SU-DHL-6 (cell line): ENCODE results near the gene TMOD2.

Experiments used
- H2AFZ ChIP-seq: fragments of 200-600 bp; sonication (generic); 2 replicates; pipeline ENCODE4 v1.6.1; 2014; ENCODE audit warnings: low read depth, mild to moderate bottlenecking, moderate library complexity, mixed read lengths, antibody characterized with exemption, low read length; ENCODE audit not compliant: severe bottlenecking
- H3F3A ChIP-seq: fragments of 200-600 bp; shearing (Covaris generic); 2 replicates; pipeline ENCODE4 v1.6.0; 2016; ENCODE audit warnings: antibody characterized with exemption, mild to moderate bottlenecking; ENCODE audit not compliant: insufficient read depth
- H3K27ac ChIP-seq: fragments of 200-600 bp; sonication (generic); 2 replicates; pipeline ENCODE4 v1.5.1; 2016; ENCODE audit warnings: low read depth, mild to moderate bottlenecking, low read length, moderate library complexity, mixed read lengths
- H3K27me3 ChIP-seq: fragments of 200-600 bp; sonication (generic), shearing (Covaris generic); 2 replicates; pipeline ENCODE4 v1.6.0; 2014; ENCODE audit warnings: mild to moderate bottlenecking, low read length
- H3K36me3 ChIP-seq: fragments of 200-600 bp; sonication (generic); 2 replicates; pipeline ENCODE4 v1.6.1; 2014; ENCODE audit warnings: mild to moderate bottlenecking, low read length, mixed read lengths
- H3K4me2 ChIP-seq: fragments of 300-600, 200-600 bp; shearing (Covaris generic), sonication (generic); 2 replicates; pipeline ENCODE4 v1.6.0; 2014; ENCODE audit warnings: low read length, low read depth, mild to moderate bottlenecking; ENCODE audit not compliant: poor library complexity, severe bottlenecking
- H3K4me3 ChIP-seq: fragments of 200-600 bp; sonication (generic); 2 replicates; pipeline ENCODE4 v1.5.1; 2014; ENCODE audit warnings: antibody characterized with exemption, low read length, mild to moderate bottlenecking, mixed read lengths; ENCODE audit not compliant: insufficient read depth, poor library complexity, severe bottlenecking
- H3K79me2 ChIP-seq: fragments of 200-600 bp; sonication (generic); 2 replicates; pipeline ENCODE4 v1.6.1; 2014; ENCODE audit warnings: mild to moderate bottlenecking, low read length, moderate library complexity; ENCODE audit not compliant: insufficient read depth
- H3K9ac ChIP-seq: fragments of 200-600 bp; sonication (generic); 2 replicates; pipeline ENCODE4 v1.7.0; 2014; ENCODE audit warnings: mild to moderate bottlenecking, low read length
- H3K9me2 ChIP-seq: fragments of 200-600 bp; sonication (generic); replicated peaks from 2 replicates; pipeline ENCODE4 v1.6.1; 2014; ENCODE audit warnings: low read length; ENCODE audit not compliant: insufficient read depth
- H3K9me3 ChIP-seq: fragments of 200-600 bp; sonication (generic); 2 replicates; pipeline ENCODE4 v1.6.1; 2014; ENCODE audit warnings: low read length, mixed read lengths; ENCODE audit not compliant: insufficient read depth
- H4K20me1 ChIP-seq: fragments of 200-600 bp; sonication (generic); 2 replicates; pipeline ENCODE4 v1.6.1; 2014; ENCODE audit warnings: low read depth, mild to moderate bottlenecking, antibody characterized with exemption, low read length, moderate library complexity, mixed read lengths
- EZH2phosphoT487 ChIP-seq: fragments of 200-600 bp; sonication (generic), shearing (Covaris generic); conservative IDR thresholded peaks from 2 replicates; pipeline ENCODE4 v1.6.1; 2018; ENCODE audit warnings: mild to moderate bottlenecking, antibody characterized with exemption, low read length, moderate library complexity, mixed read lengths
- TF ChIP-seq, protein P1 (sequence below): fragments of 200-600 bp; sonication (generic); IDR thresholded peaks from one replicate; pipeline ENCODE4 v1.5.1; 2017; ENCODE audit warnings: antibody characterized with exemption, mild to moderate bottlenecking, low read length, moderate library complexity; ENCODE audit not compliant: insufficient read depth, poor library complexity, severe bottlenecking

TMOD2 gene

DNA sequence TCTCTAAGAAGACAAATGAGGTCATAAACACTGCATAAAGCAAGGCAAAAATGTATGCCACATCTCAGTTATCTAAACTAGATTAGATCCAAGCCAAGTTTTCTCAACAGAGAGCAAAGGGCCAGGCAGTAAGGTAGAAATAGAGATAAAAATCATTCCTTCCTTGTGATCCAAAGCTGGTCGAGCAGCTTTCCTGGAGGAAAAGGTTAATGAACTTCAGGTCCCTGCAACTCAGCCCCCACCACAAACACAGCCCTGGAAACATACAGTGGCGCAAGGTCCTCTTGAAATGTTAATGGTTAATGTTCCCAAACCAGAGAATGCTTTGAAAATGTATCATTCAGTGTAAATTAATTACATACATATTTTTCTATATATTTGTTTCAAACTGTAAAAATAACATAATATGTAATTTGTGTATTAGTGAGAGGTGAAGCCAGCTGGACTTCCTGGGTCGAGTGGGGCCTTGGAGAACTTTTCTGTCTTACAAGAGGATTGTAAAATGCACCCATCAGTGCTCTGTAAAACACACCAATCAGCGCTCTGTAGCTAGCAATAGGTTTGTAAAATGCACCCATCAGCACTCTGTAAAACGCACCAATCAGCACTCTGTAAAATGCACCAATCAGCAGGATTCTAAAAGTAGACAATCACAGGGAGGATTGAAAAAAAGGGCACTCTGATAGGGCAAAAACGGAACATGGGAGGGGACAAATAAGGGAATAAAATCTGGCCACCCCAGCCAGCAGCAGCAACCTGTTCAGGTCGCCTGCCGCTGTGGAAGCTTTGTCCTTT, 31.0 kb upstream of the TMOD2 start:
- Histone ChIP-seq H4K20me1 (no peaks in the 10 kb centered on the region; the same call in 1 of the 2 replicates), H3K27ac (no peak overlapping the region), H3K9me3 (no peaks in the 10 kb centered on the region), H3K36me3 (no peaks in the 10 kb centered on the region), H2AFZ (no peak overlapping the region), H3K27me3 (no peaks in the 10 kb centered on the region), H3K4me2 (no peak overlapping the region), H3K9me2 (no peaks in the 10 kb centered on the region), H3K79me2 (no peaks in the 10 kb centered on the region), H3K9ac (no peak overlapping the region), H3K4me3 (no peak overlapping the region), H3F3A (no peaks in the 10 kb centered on the region)
- no peak for TF ChIP-seq EZH2phosphoT487
- TF ChIP-seq, protein P1, sequence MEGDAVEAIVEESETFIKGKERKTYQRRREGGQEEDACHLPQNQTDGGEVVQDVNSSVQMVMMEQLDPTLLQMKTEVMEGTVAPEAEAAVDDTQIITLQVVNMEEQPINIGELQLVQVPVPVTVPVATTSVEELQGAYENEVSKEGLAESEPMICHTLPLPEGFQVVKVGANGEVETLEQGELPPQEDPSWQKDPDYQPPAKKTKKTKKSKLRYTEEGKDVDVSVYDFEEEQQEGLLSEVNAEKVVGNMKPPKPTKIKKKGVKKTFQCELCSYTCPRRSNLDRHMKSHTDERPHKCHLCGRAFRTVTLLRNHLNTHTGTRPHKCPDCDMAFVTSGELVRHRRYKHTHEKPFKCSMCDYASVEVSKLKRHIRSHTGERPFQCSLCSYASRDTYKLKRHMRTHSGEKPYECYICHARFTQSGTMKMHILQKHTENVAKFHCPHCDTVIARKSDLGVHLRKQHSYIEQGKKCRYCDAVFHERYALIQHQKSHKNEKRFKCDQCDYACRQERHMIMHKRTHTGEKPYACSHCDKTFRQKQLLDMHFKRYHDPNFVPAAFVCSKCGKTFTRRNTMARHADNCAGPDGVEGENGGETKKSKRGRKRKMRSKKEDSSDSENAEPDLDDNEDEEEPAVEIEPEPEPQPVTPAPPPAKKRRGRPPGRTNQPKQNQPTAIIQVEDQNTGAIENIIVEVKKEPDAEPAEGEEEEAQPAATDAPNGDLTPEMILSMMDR, result no peak

DNA sequence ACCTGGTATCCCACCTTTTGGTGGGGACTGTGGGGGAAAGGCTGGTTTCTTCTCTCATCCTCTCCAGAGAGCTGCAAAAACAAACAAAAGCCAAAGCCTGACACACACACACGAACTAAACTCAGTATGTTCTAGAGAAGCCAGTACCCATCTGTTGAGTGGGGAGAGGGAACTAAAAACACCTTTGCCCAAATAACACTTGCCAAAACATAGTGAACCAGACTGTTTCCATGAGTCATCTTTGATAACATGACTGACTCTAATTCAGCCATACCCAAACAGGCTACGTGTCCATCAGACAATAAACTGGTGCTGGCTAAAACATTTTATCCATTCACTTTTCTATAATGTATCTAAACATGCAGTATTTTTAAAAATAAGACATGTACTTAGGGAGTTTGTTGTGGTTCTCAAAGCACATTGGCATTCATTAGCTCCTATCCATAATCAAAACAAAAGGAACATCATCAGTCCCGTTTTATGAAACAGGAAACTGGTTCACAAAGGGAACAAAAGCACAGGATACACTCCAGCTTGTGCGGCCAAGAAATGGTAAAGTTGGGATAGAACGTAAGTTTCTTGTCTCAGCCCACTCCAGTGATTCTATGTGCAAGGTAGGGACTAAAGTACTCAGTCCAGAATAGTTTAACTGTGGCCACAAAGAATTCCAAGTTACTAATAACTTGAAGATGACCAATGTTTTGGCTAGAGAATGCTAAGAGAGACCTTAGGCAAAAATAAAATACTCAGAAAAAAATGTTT, 30.0 kb upstream of the TMOD2 start:
- Histone ChIP-seq H3K27me3 (no peaks in the 10 kb centered on the region), H3K4me2 (no peak overlapping the region), H2AFZ (no peak overlapping the region), H3F3A (no peaks in the 10 kb centered on the region), H3K9ac (no peak overlapping the region), H3K27ac (no peak overlapping the region), H3K9me2 (no peaks in the 10 kb centered on the region), H3K4me3 (no peak overlapping the region), H3K9me3 (no peaks in the 10 kb centered on the region), H3K79me2 (no peaks in the 10 kb centered on the region), H3K36me3 (no peaks in the 10 kb centered on the region), H4K20me1 (no peaks in the 10 kb centered on the region; the same call in 1 of the 2 replicates)
- TF ChIP-seq, protein P1, result no peak

DNA sequence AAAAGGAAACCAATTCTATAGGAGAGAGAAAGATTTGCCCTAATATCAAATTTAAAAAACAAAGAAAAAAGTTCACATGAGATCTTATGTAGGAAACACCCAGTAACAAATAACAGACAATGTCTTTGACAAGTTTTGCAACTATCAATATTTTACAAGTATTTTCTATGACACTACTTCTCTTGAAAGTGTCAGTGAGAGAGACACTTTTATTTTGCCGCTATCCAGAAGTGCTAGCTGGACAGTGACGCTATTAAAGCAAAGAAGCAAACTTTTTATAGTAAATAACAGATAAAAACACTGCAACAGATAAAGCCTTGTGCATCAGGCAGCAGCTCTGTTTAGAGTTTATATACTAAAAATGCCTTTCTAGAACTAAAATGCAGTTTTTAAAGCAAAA, 27.2 kb upstream of the TMOD2 start:
- Histone ChIP-seq H3K4me3 (no peak overlapping the region), H3K79me2 (no peaks in the 10 kb centered on the region), H4K20me1 (no peaks in the 10 kb centered on the region; the same call in 1 of the 2 replicates), H3K9me3 (no peaks in the 10 kb centered on the region), H3K9me2 (no peaks in the 10 kb centered on the region), H2AFZ (no peak overlapping the region), H3K9ac (no peak overlapping the region), H3K36me3 (no peaks in the 10 kb centered on the region), H3K27me3 (no peaks in the 10 kb centered on the region), H3K27ac (no peak overlapping the region), H3K4me2 (no peak overlapping the region), H3F3A (no peaks in the 10 kb centered on the region)
- TF ChIP-seq EZH2phosphoT487, result no peak
- TF ChIP-seq, protein P1, result no peak
